DMS53 treated with DMSO at 0.1 percent for 48 hours (cell line): ENCODE results near the gene CAPRIN1.
"Not testable (repeated sequence)": the region's sequence is repeated elsewhere in the genome, so short reads cannot be mapped to it uniquely, and the experiment has no call there.

ENCODE experiments used
- DNase-seq: peaks from one replicate; lab custom pipeline; 2025; ENCODE audit not compliant: unreplicated experiment; lab: John Stamatoyannopoulos, UW

CAPRIN1 gene

GRCh38 chr11:34050581-34051348 is 766 bp upstream of the CAPRIN1 start:
- no peak for DNase-seq

DNA sequence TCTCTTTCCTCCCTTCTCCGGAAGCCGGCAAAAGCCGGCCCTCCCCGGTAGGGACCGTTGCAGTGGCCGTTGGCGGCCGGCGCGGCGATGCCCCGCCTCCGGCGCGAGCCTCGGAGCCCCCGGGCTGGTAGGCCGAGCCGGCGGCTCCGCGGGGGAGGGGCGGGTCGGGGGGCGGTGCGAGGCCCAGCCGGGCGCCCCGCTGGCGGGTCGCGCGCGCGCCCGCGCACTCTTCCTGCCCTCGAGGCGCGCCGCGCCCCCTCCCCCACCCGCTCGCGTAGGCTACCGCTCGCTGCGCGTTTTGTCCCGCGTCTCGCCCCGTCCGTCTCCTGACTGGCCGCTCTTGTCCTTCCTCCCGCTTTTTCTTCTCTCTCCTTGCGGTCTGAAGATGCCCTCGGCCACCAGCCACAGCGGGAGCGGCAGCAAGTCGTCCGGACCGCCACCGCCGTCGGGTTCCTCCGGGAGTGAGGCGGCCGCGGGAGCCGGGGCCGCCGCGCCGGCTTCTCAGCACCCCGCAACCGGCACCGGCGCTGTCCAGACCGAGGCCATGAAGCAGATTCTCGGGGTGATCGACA is 591 bp downstream of the CAPRIN1 start:
- DNase-seq, result peak; percentile 55

DNA sequence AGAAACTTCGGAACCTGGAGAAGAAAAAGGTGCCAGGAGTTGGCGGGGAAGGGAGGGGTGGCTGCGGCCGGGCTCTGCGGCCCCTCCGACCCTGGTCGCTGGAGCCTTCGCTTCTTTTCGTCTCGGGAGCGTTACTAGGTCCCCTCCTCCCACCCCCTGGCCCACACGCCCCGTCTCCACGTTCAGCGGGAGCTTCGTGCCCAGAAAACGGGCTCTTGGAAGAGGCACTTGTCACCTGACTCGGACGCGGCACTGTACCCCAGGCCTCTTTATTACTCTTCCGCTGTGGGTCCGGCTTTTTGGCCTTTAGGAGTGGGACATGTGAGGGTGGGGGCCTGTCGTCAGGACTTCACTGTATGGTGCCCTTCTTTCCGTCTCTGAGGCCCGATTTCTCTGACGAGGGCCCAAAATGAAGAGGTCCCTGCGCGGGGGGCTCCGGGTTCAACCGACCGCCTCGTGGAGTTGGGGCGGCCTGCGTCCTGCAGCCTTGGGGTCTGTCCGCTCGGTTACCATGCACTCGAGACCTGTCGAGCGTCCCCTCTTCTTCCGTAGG is 1.2 kb downstream of the CAPRIN1 start:
- no peak for DNase-seq

DNA sequence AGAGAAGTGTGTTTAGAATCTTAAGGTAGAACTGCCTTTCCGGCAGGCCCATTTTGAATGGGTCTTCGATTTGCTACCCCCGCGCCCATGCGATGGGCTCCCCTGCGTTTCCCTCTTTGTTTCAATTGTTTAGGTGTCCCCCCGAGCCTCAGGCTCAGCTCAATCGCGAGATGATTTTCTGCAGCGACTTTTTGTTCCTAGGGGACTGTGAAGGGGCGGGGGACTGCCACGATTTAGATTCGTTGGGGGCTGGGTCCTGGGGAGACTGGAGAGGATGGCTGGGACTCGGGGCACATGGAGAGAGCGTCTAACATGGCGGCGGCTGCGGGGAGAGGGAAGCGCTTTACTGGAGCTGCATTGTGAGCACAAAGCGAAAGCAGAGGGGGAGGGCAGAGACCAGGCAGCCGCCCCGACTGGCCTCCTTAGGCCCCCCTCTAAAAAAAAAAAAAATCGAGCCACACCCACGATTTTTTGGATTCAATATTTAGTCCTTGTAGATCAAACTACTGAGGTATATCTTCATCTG is 1.7 kb downstream of the CAPRIN1 start:
- DNase-seq, result no peak

DNA sequence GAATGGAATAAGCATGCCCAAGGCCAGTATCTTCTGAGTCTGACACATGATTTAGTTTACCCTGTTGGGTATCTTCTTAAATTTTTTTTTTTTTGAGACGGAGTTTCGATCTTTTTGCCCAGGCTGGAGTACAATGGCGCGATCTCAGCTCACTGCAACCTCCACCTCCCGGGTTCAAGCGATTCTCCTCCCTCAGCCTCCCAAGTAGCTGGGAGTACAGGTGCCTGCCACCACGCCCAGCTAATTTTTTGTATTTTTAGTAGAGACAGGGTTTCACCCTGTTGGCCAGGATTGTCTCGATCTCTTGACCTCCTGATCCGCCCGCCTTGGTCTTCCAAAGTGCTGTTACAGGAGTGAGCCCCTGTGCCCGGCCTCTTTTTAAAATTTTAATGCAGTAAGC is 2.8 kb downstream of the CAPRIN1 start:
- DNase-seq, result not testable (repeated sequence)

- DNase-seq, result no peak
Observed at GRCh38 chr11:34055218-34056000, 3.9 kb downstream of the CAPRIN1 start.

GRCh38 chr11:34056672-34057071 is 5.1 kb downstream of the CAPRIN1 start:
- no peak for DNase-seq

DNA sequence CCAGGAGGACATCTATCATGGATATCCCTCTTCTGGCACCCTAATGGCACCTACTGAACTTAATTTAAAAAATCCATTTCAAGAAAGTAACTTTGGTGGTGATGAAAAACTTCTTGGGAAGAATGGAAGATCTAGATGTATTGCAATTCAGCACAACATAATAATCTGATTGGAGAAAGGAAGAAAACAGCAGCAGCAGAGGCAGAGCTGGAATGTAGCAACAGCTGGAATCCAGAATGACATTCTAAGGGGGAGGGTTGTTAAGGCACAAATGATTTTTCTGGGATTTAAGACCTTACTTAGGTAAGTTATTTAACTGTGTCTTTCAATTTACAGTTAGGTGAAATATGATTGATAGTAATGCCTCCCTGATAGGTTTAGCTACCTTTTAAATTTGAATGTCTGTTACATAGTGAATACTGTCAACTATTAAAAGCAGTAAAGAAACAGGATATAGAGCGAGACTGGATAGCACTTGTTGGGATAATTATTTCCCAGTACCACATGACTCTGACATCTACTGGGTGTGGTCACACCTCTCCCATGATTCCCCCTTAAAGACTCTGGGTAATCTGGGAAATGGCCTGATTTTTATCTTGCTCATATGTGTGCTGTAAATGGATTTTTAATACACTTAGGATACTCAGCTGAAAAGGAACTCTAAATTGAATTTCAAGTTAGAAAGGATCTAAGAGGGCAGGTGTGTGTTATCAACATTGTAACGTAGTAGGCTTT is 11.7 kb downstream of the CAPRIN1 start:
- no peak for DNase-seq

DNA sequence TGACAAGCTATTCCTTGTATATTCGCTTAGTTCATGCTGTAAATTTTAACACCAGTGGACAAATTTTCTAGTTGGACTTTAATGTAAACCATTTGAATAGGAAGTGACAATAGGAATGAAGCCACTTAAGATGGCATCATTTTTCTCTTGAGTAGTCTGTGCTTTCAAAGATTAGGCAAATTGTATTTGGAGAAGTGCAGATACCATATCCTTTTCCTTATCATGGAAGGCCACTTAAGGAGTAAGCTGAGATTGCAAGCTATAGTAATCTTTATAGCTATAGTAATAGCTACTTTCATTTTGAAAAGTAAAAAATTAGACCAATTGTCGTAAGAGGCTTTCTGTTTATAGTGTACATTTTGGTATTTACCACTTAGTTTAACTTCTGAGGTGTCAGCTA is 12.8 kb downstream of the CAPRIN1 start:
- no peak for DNase-seq

GRCh38 chr11:34065505-34066203 is 14.1 kb downstream of the CAPRIN1 start:
- no peak for DNase-seq

- DNase-seq, result not testable (repeated sequence)
Observed at GRCh38 chr11:34066766-34067165, 15.2 kb downstream of the CAPRIN1 start.

GRCh38 chr11:34067383-34068065 is 16.0 kb downstream of the CAPRIN1 start:
- no peak for DNase-seq

GRCh38 chr11:34068111-34068510 is 16.6 kb downstream of the CAPRIN1 start:
- DNase-seq, result no peak

GRCh38 chr11:34071306-34071705 is 19.8 kb downstream of the CAPRIN1 start:
- DNase-seq, result not testable (repeated sequence)

GRCh38 chr11:34072041-34072440 is 20.5 kb downstream of the CAPRIN1 start:
- no peak for DNase-seq

DNA sequence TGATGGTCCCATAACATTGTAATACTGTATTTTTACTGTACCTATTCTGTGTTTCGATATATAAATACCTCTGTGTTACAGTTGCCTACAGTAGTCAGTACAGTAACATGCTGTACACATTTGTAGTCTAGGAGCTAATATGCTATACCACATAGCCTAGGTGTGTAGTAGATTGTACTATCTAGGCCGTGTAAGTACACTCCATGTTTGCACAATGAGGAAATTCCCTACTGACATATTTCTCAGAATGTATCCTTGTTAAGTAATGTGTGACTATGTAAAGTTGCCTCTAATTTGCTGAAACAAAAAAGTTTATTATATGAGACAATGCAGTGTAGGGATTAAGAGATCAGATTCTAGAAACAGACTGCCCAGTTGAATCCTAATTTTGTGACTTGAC is 21.3 kb downstream of the CAPRIN1 start:
- DNase-seq, result no peak

GRCh38 chr11:34074391-34074790 is 22.9 kb downstream of the CAPRIN1 start:
- no peak for DNase-seq

GRCh38 chr11:34075178-34075820 is 23.8 kb downstream of the CAPRIN1 start:
- no peak for DNase-seq

- DNase-seq, result no peak
Observed at GRCh38 chr11:34080609-34081008, 29.1 kb downstream of the CAPRIN1 start.
